Calu3 (cell line): ENCODE results near the gene VTCN1. TPM values are rescaled to one million over a fixed set of nuclear protein-coding genes. Genes with fewer than 3 reads are reported as not detected.

Experiments used
- BruUV-seq: library from RNA; stranded (reverse); fragments of 400-500 nt; replicated peaks from 2 replicates; lab custom pipeline; 2021; lab: Mats Ljungman, UMichigan
- CTCF ChIA-PET: fragments of 300-600 bp; sonication (Branson Sonifier 250); formaldehyde crosslinking; loops from one replicate; lab custom pipeline; 2022; ENCODE audit warnings: antibody characterized with exemption; lab: Charles Lee
- DNase-seq: peaks from one replicate; pipeline ENCODE4 v3.0.0; 2022
- H3K27ac Mint-ChIP-seq: one replicate; pipeline ENCODE4 v1.8.0; 2022; ENCODE audit warnings: mixed read lengths; ENCODE audit not compliant: unreplicated experiment
- H3K27me3 Mint-ChIP-seq: one replicate; pipeline ENCODE4 v1.8.0; 2022; ENCODE audit warnings: mixed read lengths; ENCODE audit not compliant: unreplicated experiment
- H3K36me3 Mint-ChIP-seq: one replicate; pipeline ENCODE4 v1.8.0; 2022; ENCODE audit warnings: mild to moderate bottlenecking, moderate library complexity, mixed read lengths; ENCODE audit not compliant: insufficient read depth, unreplicated experiment
- H3K4me1 Mint-ChIP-seq: one replicate; pipeline ENCODE4 v1.8.0; 2022; ENCODE audit warnings: mild to moderate bottlenecking, low read depth, mixed read lengths; ENCODE audit not compliant: unreplicated experiment
- H3K4me3 Mint-ChIP-seq: one replicate; pipeline ENCODE4 v1.8.0; 2022; ENCODE audit warnings: mild to moderate bottlenecking, low read depth, moderate library complexity, mixed read lengths; ENCODE audit not compliant: unreplicated experiment
- H3K9me3 Mint-ChIP-seq: one replicate; pipeline ENCODE4 v1.8.0; 2022; ENCODE audit warnings: low read depth, mixed read lengths; ENCODE audit not compliant: unreplicated experiment
- CTCF ChIP-seq: fragments of 200-600 bp; IDR thresholded peaks from one replicate; pipeline ENCODE4 v1.8.0; 2022; ENCODE audit warnings: antibody characterized with exemption; ENCODE audit not compliant: unreplicated experiment
- intact Hi-C: fragments of 100-400 bp; cut with micrococcal nuclease; formaldehyde crosslinking; loops from one replicate; pipeline ENCODE4 v1.10.0; 2022; ENCODE audit not compliant: unreplicated experiment
- total RNA-seq: library from RNA; stranded (reverse); gene quantifications from 2 replicates; pipeline ENCODE4 v1.2.3, GENCODE V29; 2022

Gene VTCN1
- total RNA-seq, 1 experiment from 2014 or later = 39.1 TPM

GRCh38 chr1:117173006-117173405 is 37.7 kb downstream of the VTCN1 start:
- H3K9me3 Mint-ChIP-seq = no peaks in the 10 kb centered on the region
- intact Hi-C loops = no loop called here
- no peak overlapping the region for H3K27ac Mint-ChIP-seq
- no peak for DNase-seq
- CTCF ChIA-PET = no interaction called here
- BruUV-seq = no TSS peak
- no peaks in the 10 kb centered on the region for H3K27me3 Mint-ChIP-seq
- peaks cover 6% of the 10 kb centered on the region for H3K36me3 Mint-ChIP-seq
- peaks cover 15% of the 10 kb centered on the region for H3K4me1 Mint-ChIP-seq
- TF ChIP-seq CTCF = no peak
- no peak overlapping the region for H3K4me3 Mint-ChIP-seq

- no TSS peak for BruUV-seq
- H3K4me1 Mint-ChIP-seq = peaks cover 23% of the 10 kb centered on the region
- peak; percentile 60 for DNase-seq
- TF ChIP-seq CTCF = no peak
- peaks cover 10% of the 10 kb centered on the region for H3K36me3 Mint-ChIP-seq
- peak overlapping the region; percentile 24 for H3K4me3 Mint-ChIP-seq
- no peaks in the 10 kb centered on the region for H3K27me3 Mint-ChIP-seq
- peak overlapping the region; percentile 81 for H3K27ac Mint-ChIP-seq
- no peaks in the 10 kb centered on the region for H3K9me3 Mint-ChIP-seq
- intact Hi-C loops = no loop called here
- CTCF ChIA-PET = interaction anchor here (1.2 kb wide), 1 partner anchor 49 kb away, joined by 3 read pairs; no protein-coding TSS in a partner anchor
These were observed 38.7 kb downstream of the VTCN1 start for GRCh38 chr1:117171900-117172511.

GRCh38 chr1:117169871-117170596 is 40.7 kb downstream of the VTCN1 start:
- H3K27me3 Mint-ChIP-seq = no peaks in the 10 kb centered on the region
- no peak for TF ChIP-seq CTCF
- H3K4me1 Mint-ChIP-seq = peaks cover 18% of the 10 kb centered on the region
- intact Hi-C loops = no loop called here
- H3K9me3 Mint-ChIP-seq = peaks cover 2% of the 10 kb centered on the region
- CTCF ChIA-PET = no interaction called here
- DNase-seq = no peak
- no peak overlapping the region for H3K4me3 Mint-ChIP-seq
- no TSS peak for BruUV-seq
- H3K36me3 Mint-ChIP-seq = peaks cover 11% of the 10 kb centered on the region
- H3K27ac Mint-ChIP-seq = no peak overlapping the region

- no peak for TF ChIP-seq CTCF
- H3K27me3 Mint-ChIP-seq = no peaks in the 10 kb centered on the region
- H3K27ac Mint-ChIP-seq = peak overlapping the region; percentile 5
- BruUV-seq = no TSS peak
- H3K4me1 Mint-ChIP-seq = peaks cover 26% of the 10 kb centered on the region
- H3K9me3 Mint-ChIP-seq = peaks cover 2% of the 10 kb centered on the region
- H3K4me3 Mint-ChIP-seq = no peak overlapping the region
- intact Hi-C loops = no loop called here
- H3K36me3 Mint-ChIP-seq = peaks cover 11% of the 10 kb centered on the region
- no peak for DNase-seq
- CTCF ChIA-PET = no interaction called here
These were observed 43.3 kb downstream of the VTCN1 start for GRCh38 chr1:117167402-117167801.
